Suppressor macrophage (primary cell): Measurements from ENCODE around the gene ENPP1.

Experiments used
- DNase-seq, 4 experiments: peaks; one replicate each; pipeline ENCODE4 v3.0.0-alpha.2; 2020 to 2022

Gene ENPP1

GRCh38 chr6:131916847-131917246 is 109.0 kb downstream of the ENPP1 start:
- DNase-seq: no peak

GRCh38 chr6:131917318-131917717 is 109.5 kb downstream of the ENPP1 start:
- DNase-seq: peak in 1 of 4 experiments; percentile 9

GRCh38 chr6:131917763-131918649 is 110.2 kb downstream of the ENPP1 start:
- no peak for DNase-seq

GRCh38 chr6:131918650-131919355 is 111.0 kb downstream of the ENPP1 start:
- no peak for DNase-seq

GRCh38 chr6:131920656-131921055 is 112.8 kb downstream of the ENPP1 start:
- no peak for DNase-seq

- DNase-seq: peak; percentile 49 to 71 (median 62)
Measured at GRCh38 chr6:131923356-131923755, 115.5 kb downstream of the ENPP1 start.

GRCh38 chr6:131924881-131925474 is 117.2 kb downstream of the ENPP1 start:
- DNase-seq: peak in 1 of 4 experiments; percentile 31

GRCh38 chr6:131929264-131929663 is 121.4 kb downstream of the ENPP1 start:
- DNase-seq: no peak

- DNase-seq: no peak
Measured at GRCh38 chr6:131929976-131930375, 122.2 kb downstream of the ENPP1 start.

GRCh38 chr6:131931063-131931750 is 123.4 kb downstream of the ENPP1 start:
- no peak for DNase-seq

GRCh38 chr6:131936156-131936555 is 128.3 kb downstream of the ENPP1 start:
- DNase-seq: no peak

GRCh38 chr6:131937226-131937625 is 129.4 kb downstream of the ENPP1 start:
- no peak for DNase-seq

- no peak for DNase-seq
Measured at GRCh38 chr6:131937703-131938631, 130.1 kb downstream of the ENPP1 start.
